H1 (cell line): Measurements from ENCODE around the gene ATP6V1G3. TPM values are rescaled to one million over a fixed set of nuclear protein-coding genes. Genes with fewer than 3 reads are reported as not detected.

ENCODE experiments used
- CTCF ChIA-PET: fragments of 300-600 bp; sonication (Branson Sonifier 250); formaldehyde crosslinking; loops from one replicate; lab custom pipeline; 2021; ENCODE audit not compliant: partially characterized antibody; lab: Charles Lee
- POLR2A ChIA-PET: fragments of 300-600 bp; sonication (Branson Sonifier 250); formaldehyde crosslinking; loops from one replicate; lab custom pipeline; 2021; ENCODE audit warnings: inconsistent platforms; ENCODE audit not compliant: partially characterized antibody; lab: Charles Lee
- DNase-seq, 2 experiments: peaks; one replicate each; pipeline versions ENCODE4 v3.0.0 to v3.0.0-alpha.2; 2010 to 2022; ENCODE audit warnings: low spot score in 2 of 2, low read depth in 1 of 2, mixed read lengths in 1 of 2
- FAIRE-seq: peaks from 2 replicates; lab custom pipeline; 2011; peaks lifted over from hg19 to GRCh38; lab: Jason Lieb, UNC
- H2AFZ ChIP-seq: 2 replicates; pipeline ENCODE4 v1.8.1; 2012; ENCODE audit warnings: low read length, inconsistent platforms
- H2AK5ac ChIP-seq: 2 replicates; pipeline ENCODE4 v1.6.1; 2013; ENCODE audit warnings: low read depth, low read length
- H2BK120ac ChIP-seq: replicated peaks from 2 replicates; pipeline ENCODE3; 2013; ENCODE audit warnings: low read depth, low read length, inconsistent platforms
- H2BK12ac ChIP-seq: 2 replicates; pipeline ENCODE4 v1.6.1; 2013; ENCODE audit warnings: low read depth, low read length
- H2BK15ac ChIP-seq: 2 replicates; pipeline ENCODE4 v1.6.1; 2013; ENCODE audit warnings: low read length
- H2BK20ac ChIP-seq: 2 replicates; pipeline ENCODE4 v1.6.1; 2013; ENCODE audit warnings: low read length
- H2BK5ac ChIP-seq: 2 replicates; pipeline ENCODE4 v1.6.1; 2013; ENCODE audit warnings: low read depth, low read length
- H3K14ac ChIP-seq: 2 replicates; pipeline ENCODE4 v1.6.1; 2013; ENCODE audit warnings: inconsistent platforms; ENCODE audit not compliant: insufficient read length
- H3K18ac ChIP-seq: 2 replicates; pipeline ENCODE4 v1.6.1; 2013; ENCODE audit warnings: low read length; ENCODE audit errors: extremely low read depth
- H3K23ac ChIP-seq: 2 replicates; pipeline ENCODE4 v1.6.1; 2013; ENCODE audit warnings: inconsistent platforms; ENCODE audit not compliant: insufficient read length
- H3K23me2 ChIP-seq: 2 replicates; pipeline ENCODE4 v1.6.1; 2013; ENCODE audit warnings: low read depth, low read length
- H3K27ac ChIP-seq: 2 replicates; pipeline ENCODE4 v1.6.1; 2011; ENCODE audit warnings: low read depth, low read length, inconsistent platforms
- H3K27me3 ChIP-seq, 4 experiments: replicated peaks in 1 of 4; 1 replicate in 1 of 4; 2 replicates in 3 of 4; pipeline versions ENCODE4 v1.6.1 to v1.8.1; 2011 to 2013; ENCODE audit warnings: low read length in 3 of 4, mild to moderate bottlenecking in 3 of 4, inconsistent platforms in 2 of 4, mixed read lengths in 2 of 4, moderate library complexity in 1 of 4; ENCODE audit not compliant: control insufficient read depth in 3 of 4, insufficient read depth in 3 of 4; ENCODE audit errors: extremely low read depth in 1 of 4
- H3K36me3 ChIP-seq, 4 experiments: 2 replicates each; pipeline versions ENCODE4 v1.6.1 to v1.8.1; 2011 to 2013; ENCODE audit warnings: mild to moderate bottlenecking in 4 of 4, low read length in 3 of 4, moderate library complexity in 2 of 4, control low read depth in 1 of 4, inconsistent platforms in 1 of 4; ENCODE audit not compliant: insufficient read depth in 4 of 4, control insufficient read depth in 2 of 4
- H3K4ac ChIP-seq: replicated peaks from 2 replicates; pipeline ENCODE3; 2013; ENCODE audit warnings: low read length, low read depth, mixed read lengths, inconsistent platforms; ENCODE audit not compliant: insufficient read length
- H3K4me1 ChIP-seq, 4 experiments: replicated peaks in 1 of 4; 1 replicate in 1 of 4; 2 replicates in 3 of 4; pipeline versions ENCODE4 v1.6.1 to v1.8.1; 2011 to 2013; ENCODE audit warnings: low read length in 3 of 4, inconsistent platforms in 2 of 4, mixed read lengths in 1 of 4; ENCODE audit not compliant: insufficient read depth in 4 of 4, control insufficient read depth in 3 of 4
- H3K4me2 ChIP-seq, 2 experiments: 2 replicates each; pipeline versions ENCODE4 v1.6.1 to v1.8.1; 2011 to 2013; ENCODE audit warnings: low read depth in 2 of 2, low read length in 2 of 2, control low read depth in 1 of 2, inconsistent platforms in 1 of 2, mild to moderate bottlenecking in 1 of 2; ENCODE audit not compliant: insufficient read depth in 1 of 2
- H3K4me3 ChIP-seq, 4 experiments: fragments of 200-600, 300-600 bp in 1 of 4; sonication (generic), shearing (Covaris generic), sonication (Bioruptor Twin) in 1 of 4; 2 replicates each; pipeline versions ENCODE4 v1.5.1 to v1.8.1; 2011 to 2016; ENCODE audit warnings: low read length in 4 of 4, low read depth in 3 of 4, control low read depth in 2 of 4, inconsistent platforms in 2 of 4, mild to moderate bottlenecking in 2 of 4, mixed read lengths in 1 of 4, moderate library complexity in 1 of 4; ENCODE audit not compliant: insufficient read depth in 2 of 4; ENCODE audit errors: extremely low read depth in 1 of 4
- H3K56ac ChIP-seq: replicated peaks from 2 replicates; pipeline ENCODE3; 2013; ENCODE audit warnings: low read depth, mild to moderate bottlenecking, mixed read lengths, low read length, inconsistent platforms; ENCODE audit not compliant: insufficient read length
- H3K79me1 ChIP-seq: 2 replicates; pipeline ENCODE4 v1.6.1; 2013; ENCODE audit warnings: low read depth, low read length, control low read depth
- H3K79me2 ChIP-seq, 2 experiments: 2 replicates each; pipeline versions ENCODE4 v1.6.1 to v1.8.1; 2012 to 2013; ENCODE audit warnings: low read length in 2 of 2, mild to moderate bottlenecking in 2 of 2, inconsistent platforms in 1 of 2; ENCODE audit not compliant: insufficient read depth in 2 of 2, control insufficient read depth in 1 of 2
- H3K9ac ChIP-seq, 4 experiments: replicated peaks in 1 of 4; 1 replicate in 1 of 4; 2 replicates in 3 of 4; pipeline versions ENCODE4 v1.6.1 to v1.8.1; 2011 to 2013; ENCODE audit warnings: low read depth in 3 of 4, low read length in 3 of 4, control low read depth in 2 of 4, mild to moderate bottlenecking in 2 of 4, moderate library complexity in 2 of 4, inconsistent platforms in 1 of 4; ENCODE audit errors: extremely low read depth in 1 of 4
- H3K9me3 ChIP-seq, 2 experiments: 2 replicates each; pipeline versions ENCODE4 v1.6.1 to v1.8.1; 2012 to 2013; ENCODE audit warnings: mild to moderate bottlenecking in 2 of 2, moderate library complexity in 2 of 2, control low read depth in 1 of 2, inconsistent platforms in 1 of 2, low read depth in 1 of 2, low read length in 1 of 2, mixed read lengths in 1 of 2; ENCODE audit not compliant: insufficient read depth in 2 of 2
- H4K20me1 ChIP-seq, 2 experiments: replicated peaks in 1 of 2; 2 replicates each; pipeline versions ENCODE3 to v1.8.1; 2011 to 2013; ENCODE audit warnings: inconsistent platforms in 2 of 2, low read length in 2 of 2, mild to moderate bottlenecking in 1 of 2; ENCODE audit not compliant: insufficient read depth in 2 of 2, control insufficient read depth in 1 of 2
- H4K5ac ChIP-seq: 2 replicates; pipeline ENCODE4 v1.6.1; 2013; ENCODE audit warnings: low read length, low read depth, mixed read lengths, inconsistent platforms; ENCODE audit not compliant: insufficient read length
- H4K8ac ChIP-seq: 2 replicates; pipeline ENCODE4 v1.8.0; 2013; ENCODE audit warnings: mild to moderate bottlenecking, moderate library complexity, low read length, inconsistent platforms; ENCODE audit not compliant: insufficient read depth; ENCODE audit errors: extremely low read depth
- H4K91ac ChIP-seq: replicated peaks from 2 replicates; pipeline ENCODE3; 2013; ENCODE audit warnings: low read length, mixed read lengths, inconsistent platforms; ENCODE audit not compliant: insufficient read length
- BACH1 ChIP-seq: IDR thresholded peaks from 2 replicates; pipeline ENCODE4 v1.6.1; 2012; ENCODE audit warnings: low read length, improper control_type of control experiment
- KDM1A ChIP-seq: fragments of 200-600, 300-600 bp; sonication (generic); IDR thresholded peaks from 2 replicates; pipeline ENCODE4 v1.7.1; 2016; ENCODE audit warnings: mild to moderate bottlenecking, low read length, borderline replicate concordance
- POLR2AphosphoS5 ChIP-seq: IDR thresholded peaks from 2 replicates; pipeline ENCODE4 v1.6.1; 2011; ENCODE audit warnings: low read depth, low read length
- RBBP5 ChIP-seq: IDR thresholded peaks from 2 replicates; pipeline ENCODE4 v1.7.1; 2012; ENCODE audit warnings: low read depth, mild to moderate bottlenecking, inconsistent platforms, low read length, moderate library complexity, borderline replicate concordance
- WGBS, 2 experiments: shearing (Covaris generic) in 1 of 2; methylation state at CpG; one replicate each; pipeline versions ENCODE4 v1.1.6 to v1.1.7; 2013 to 2015; ENCODE audit warnings: low lambda C conversion rate in 2 of 2, mixed read lengths in 2 of 2, inconsistent platforms in 1 of 2, low coverage in 1 of 2, missing lambda C conversion rate in 1 of 2; ENCODE audit not compliant: insufficient replicate concordance in 2 of 2, insufficient coverage in 1 of 2, insufficient read length in 1 of 2; ENCODE audit errors: extremely low coverage in 1 of 2, missing lambda C conversion rate in 1 of 2; 5-methylcytosine and 5-hydroxymethylcytosine counted together
- polyA plus RNA-seq, 7 experiments: library from polyadenylated mRNA; depleted of rRNA in 3 of 7; stranded (reverse) in 5 of 7; unstranded in 2 of 7; fragments of >200 nt in 5 of 7; fragments of 200-250 nt in 2 of 7; gene quantifications; 1 replicate in 5 of 7; 2 replicates in 1 of 7; 4 replicates in 1 of 7; pipeline versions ENCODE4 v1.2.1 to v1.2.3, GENCODE V29; 2011 to 2013; ENCODE audit warnings: missing spikeins in 2 of 7, mixed read lengths in 2 of 7
- total RNA-seq: library from RNA; stranded (reverse); fragmentation: NEBNext Ultra II Directional; extraction: Animal tissue kit (Norgen Biotek cat#: 25700); gene quantifications from 2 replicates; pipeline ENCODE4 v1.2.1, GENCODE V29; 2021
- TF ChIP-seq, protein P1 (sequence below): IDR thresholded peaks from 2 replicates; pipeline ENCODE4 v1.6.1; 2011; ENCODE audit warnings: low read length, improper control_type of control experiment

Gene ATP6V1G3
- total and polyA plus RNA-seq, 2 of the 8 experiments (the other 6 are each of a cell fraction or from before 2014, with no cell fraction given) = not detected

DNA sequence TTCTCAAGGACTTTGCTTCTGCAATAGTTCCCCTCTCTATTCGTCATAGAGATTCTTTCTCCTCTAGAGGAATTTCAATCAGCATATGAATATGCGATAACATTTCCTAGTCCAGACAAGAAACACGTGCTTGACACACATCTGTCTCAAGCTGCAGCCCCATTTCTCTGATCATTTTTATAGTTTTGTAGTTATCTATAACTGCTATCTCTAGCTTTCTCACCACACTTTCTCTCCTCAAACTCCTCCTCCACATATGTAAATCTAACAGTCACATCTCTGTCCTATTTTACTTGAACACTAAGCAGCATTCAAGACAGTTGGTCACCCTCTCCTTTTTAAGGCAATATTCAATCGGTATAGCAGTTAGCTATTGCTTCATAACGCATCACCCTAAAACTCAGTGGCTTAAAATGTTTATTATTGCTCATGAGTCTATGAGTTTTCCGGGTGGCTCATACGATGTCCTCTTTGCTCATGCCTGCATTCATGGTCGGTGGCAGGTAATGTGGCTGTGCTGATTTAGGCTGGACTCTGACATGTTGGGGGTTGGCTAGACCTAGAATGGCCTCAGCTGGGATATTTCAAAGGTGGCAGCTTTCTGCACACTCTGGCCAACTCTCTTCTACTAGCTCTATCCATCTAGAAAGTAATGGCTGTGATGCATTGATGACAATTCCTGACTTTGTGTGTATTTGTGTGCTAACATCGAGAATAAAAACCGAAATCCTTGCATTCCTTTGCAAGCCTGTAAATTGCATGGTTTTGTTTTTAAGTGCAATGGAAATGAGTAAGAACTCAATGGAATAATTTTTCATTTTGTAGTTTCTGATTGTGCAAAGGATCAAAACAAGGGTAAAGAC lies 20.6 kb downstream of the ATP6V1G3 start:
- H3K9ac ChIP-seq = no peak overlapping the region
- no peak overlapping the region for H3K27ac ChIP-seq
- TF ChIP-seq POLR2AphosphoS5 (no peak), BACH1 (no peak), KDM1A (no peak), RBBP5 (no peak)
- TF ChIP-seq, protein P1, sequence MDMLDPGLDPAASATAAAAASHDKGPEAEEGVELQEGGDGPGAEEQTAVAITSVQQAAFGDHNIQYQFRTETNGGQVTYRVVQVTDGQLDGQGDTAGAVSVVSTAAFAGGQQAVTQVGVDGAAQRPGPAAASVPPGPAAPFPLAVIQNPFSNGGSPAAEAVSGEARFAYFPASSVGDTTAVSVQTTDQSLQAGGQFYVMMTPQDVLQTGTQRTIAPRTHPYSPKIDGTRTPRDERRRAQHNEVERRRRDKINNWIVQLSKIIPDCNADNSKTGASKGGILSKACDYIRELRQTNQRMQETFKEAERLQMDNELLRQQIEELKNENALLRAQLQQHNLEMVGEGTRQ = no peak

More for the DNA sequence above, 20.6 kb downstream of the ATP6V1G3 start:
- H3K56ac ChIP-seq = no peak overlapping the region
- H3K23ac ChIP-seq = no peak overlapping the region
- H4K5ac ChIP-seq = no peak overlapping the region
- H3K79me1 ChIP-seq = no peaks in the 10 kb centered on the region
- H4K8ac ChIP-seq = no peak overlapping the region
- peak overlapping the region; percentile 83; the same call in 1 of the 2 replicates for H2BK5ac ChIP-seq
- H2BK20ac ChIP-seq = peak overlapping the region; percentile 88; the same call in 1 of the 2 replicates
- H2AFZ ChIP-seq = no peak overlapping the region
- peak overlapping the region; percentile 4 to 28; a peak in 2 of 4 replicates for H3K4me2 ChIP-seq
- peak overlapping the region in 1 of 4 experiments; percentile 20; a peak in 1 of 8 replicates for H3K4me3 ChIP-seq
- no peaks in the 10 kb centered on the region for H3K23me2 ChIP-seq
- H3K79me2 ChIP-seq = no peaks in the 10 kb centered on the region
- WGBS, 2 experiments = 80% methylated on average over 10 of the region's 10 CpGs; no CpG with 5 or more reads in 1 of the 2 experiments
- no peak overlapping the region for H2AK5ac ChIP-seq
- H2BK12ac ChIP-seq = peak overlapping the region; percentile 65
- no peaks in the 10 kb centered on the region for H4K20me1 ChIP-seq
- DNase-seq = no peak
- no peaks in the 10 kb centered on the region for H3K36me3 ChIP-seq
- H3K14ac ChIP-seq = no peak overlapping the region
- H4K91ac ChIP-seq = no peak overlapping the region
- H3K4ac ChIP-seq = no peak overlapping the region
- ChIA-PET CTCF (interaction anchor here (0.6 kb wide), 1 partner anchor 366 kb away, joined by 4 read pairs; no protein-coding TSS in a partner anchor), POLR2A (no interaction called here)
- no peaks in the 10 kb centered on the region for H3K27me3 ChIP-seq
- H3K4me1 ChIP-seq = peaks cover 0 to 10% (median 1%) of the 10 kb centered on the region in 4 experiments; a peak in 3 of 7 replicates
- 0 out of 2 replicates have a peak overlapping the region, but pooled peaks have one; percentile 50 for H2BK15ac ChIP-seq
- peak overlapping the region; percentile 96 for H2BK120ac ChIP-seq
- H3K18ac ChIP-seq = peak overlapping the region; percentile 65
- no peak for FAIRE-seq
- H3K9me3 ChIP-seq = no peaks in the 10 kb centered on the region
